GM12878 (cell line): ENCODE results near the gene EDN2. TPM values are rescaled to one million over a fixed set of nuclear protein-coding genes. Genes with fewer than 3 reads are reported as not detected.

ENCODE experiments used
- ATAC-seq: fragments of 200-7000 bp; cut with Tn5 transposase; 3 replicates; pipeline ENCODE4 v1.9.1; 2020; ENCODE audit warnings: mild to moderate bottlenecking, moderate library complexity
- BruUV-seq: library from RNA; stranded (reverse); fragments of 400-500 nt; replicated peaks from 2 replicates; lab custom pipeline; 2021; lab: Mats Ljungman, UMichigan
- CTCF ChIA-PET: fragments of 300-600 bp; sonication (Branson Sonifier 250); formaldehyde crosslinking; extraction: SDS; loops from one replicate; lab custom pipeline; 2021; ENCODE audit warnings: inconsistent platforms; lab: Yijun Ruan, JAX
- POLR2A ChIA-PET: fragments of 350-600 bp; formaldehyde crosslinking; extraction: SDS; loops from one replicate; lab custom pipeline; 2021; ENCODE audit warnings: inconsistent platforms; lab: Charles Lee
- RAD21 ChIA-PET: fragments of 300-600 bp; sonication (Branson Sonifier 250); formaldehyde crosslinking; loops from one replicate; lab custom pipeline; 2023; ENCODE audit warnings: antibody characterized with exemption; ENCODE audit not compliant: unreplicated experiment; lab: Charles Lee
- SMC1A ChIA-PET: fragments of 300-600 bp; sonication (Branson Sonifier 250); formaldehyde crosslinking; loops from one replicate; lab custom pipeline; 2023; ENCODE audit not compliant: unreplicated experiment, uncharacterized antibody; lab: Charles Lee
- DNase-seq: peaks from one replicate; pipeline ENCODE4 v3.0.0-alpha.2; 2011; ENCODE audit warnings: low read depth, low spot score
- FAIRE-seq: peaks from 3 replicates; lab custom pipeline; 2011; peaks lifted over from hg19 to GRCh38; lab: Jason Lieb, UNC
- H2AFZ ChIP-seq: 2 replicates; pipeline ENCODE4 v1.6.0; 2011; ENCODE audit warnings: low read depth, low read length, control low read depth; ENCODE audit not compliant: control insufficient read depth
- H3K27ac ChIP-seq: 2 replicates; pipeline ENCODE4 v1.5.1; 2011; ENCODE audit warnings: control low read depth; ENCODE audit not compliant: control insufficient read depth, insufficient read depth
- H3K27me3 ChIP-seq, 2 experiments: replicated peaks in 1 of 2; 2 replicates each; pipeline versions ENCODE4 v1.6.0 to v1.6.1; 2011; ENCODE audit warnings: low read length in 1 of 2; ENCODE audit not compliant: control insufficient read depth in 2 of 2, insufficient read depth in 2 of 2
- H3K36me3 ChIP-seq, 2 experiments: 2 replicates each; pipeline ENCODE4 v1.5.1; 2011; ENCODE audit warnings: low read length in 1 of 2; ENCODE audit not compliant: control insufficient read depth in 2 of 2, insufficient read depth in 2 of 2
- H3K4me1 ChIP-seq: 2 replicates; pipeline ENCODE4 v1.6.1; 2011; ENCODE audit warnings: mild to moderate bottlenecking, low read length, moderate library complexity, mixed read lengths; ENCODE audit not compliant: control insufficient read depth, insufficient read depth
- H3K4me2 ChIP-seq: 2 replicates; pipeline ENCODE4 v1.6.0; 2011; ENCODE audit warnings: control low read depth; ENCODE audit not compliant: control insufficient read depth, insufficient read depth
- H3K4me3 ChIP-seq: fragments of 200-600 bp; sonication (generic); 2 replicates; pipeline ENCODE4 v1.5.1; 2016
- H3K79me2 ChIP-seq: 2 replicates; pipeline ENCODE4 v1.6.0; 2011; ENCODE audit warnings: low read length; ENCODE audit not compliant: control insufficient read depth, insufficient read depth
- H3K9ac ChIP-seq: 2 replicates; pipeline ENCODE4 v1.8.0; 2011; ENCODE audit warnings: low read length, control low read depth, mixed read lengths; ENCODE audit not compliant: control insufficient read depth, insufficient read depth
- H3K9me3 ChIP-seq: replicated peaks from 3 replicates; pipeline ENCODE4 v1.5.1; 2011; ENCODE audit warnings: mild to moderate bottlenecking, low read length; ENCODE audit not compliant: control insufficient read depth, insufficient read depth
- H4K20me1 ChIP-seq: 2 replicates; pipeline ENCODE4 v1.6.0; 2011; ENCODE audit not compliant: control insufficient read depth, insufficient read depth
- CBX5 ChIP-seq: sonication (generic); IDR thresholded peaks from 2 replicates; pipeline ENCODE4 v1.6.1; 2016; ENCODE audit warnings: low read depth, moderate library complexity, mild to moderate bottlenecking, inconsistent platforms
- NR2F1 ChIP-seq: fragments of 450-650 bp; conservative IDR thresholded peaks from 2 replicates; pipeline ENCODE4 v1.6.1; 2017; ENCODE audit warnings: mild to moderate bottlenecking
- PRDM15 ChIP-seq: fragments of 450-650 bp; formaldehyde crosslinking; IDR thresholded peaks from 2 replicates; pipeline ENCODE4 v1.4.0; 2020; ENCODE audit warnings: mild to moderate bottlenecking, moderate library complexity
- SP1 ChIP-seq: IDR thresholded peaks from one replicate; pipeline ENCODE4 v1.6.1; 2011; ENCODE audit warnings: low read depth, low read length
- STAT1 ChIP-seq: fragments of 450-650 bp; conservative IDR thresholded peaks from 2 replicates; pipeline ENCODE4 v1.6.1; 2014; ENCODE audit warnings: antibody characterized with exemption, mild to moderate bottlenecking
- ZBED1 ChIP-seq: IDR thresholded peaks from 2 replicates; pipeline ENCODE4 v1.6.1; 2016; ENCODE audit warnings: borderline replicate concordance
- ZBTB4 ChIP-seq: fragments of 450-650 bp; formaldehyde crosslinking; IDR thresholded peaks from 2 replicates; pipeline ENCODE4 v1.4.0; 2022; ENCODE audit warnings: mild to moderate bottlenecking, moderate library complexity
- ZSCAN29 ChIP-seq: fragments of 450-650 bp; IDR thresholded peaks from 2 replicates; pipeline ENCODE4 v1.6.1; 2017; ENCODE audit warnings: mild to moderate bottlenecking, moderate library complexity
- WGBS: methylation state at CpG from one replicate; pipeline ENCODE4 v1.1.6; 2016; ENCODE audit warnings: low lambda C conversion rate; ENCODE audit not compliant: insufficient replicate concordance, insufficient coverage; ENCODE audit errors: missing lambda C conversion rate; 5-methylcytosine and 5-hydroxymethylcytosine counted together
- in situ Hi-C: fragments of 300-500 bp; cut with MboI; formaldehyde crosslinking; loops from 9 replicates; pipeline ENCODE4 v1.14.3; 2018; ENCODE audit warnings: mixed read lengths
- intact Hi-C: fragments of 100-400 bp; cut with micrococcal nuclease; formaldehyde crosslinking; loops from one replicate; pipeline ENCODE4 v1.14.2; 2022; ENCODE audit not compliant: unreplicated experiment
- polyA plus RNA-seq, 11 experiments: library from polyadenylated mRNA; depleted of rRNA in 4 of 11; unstranded in 6 of 11; stranded (reverse) in 5 of 11; fragments of >200 nt; fragmentation: Nextera tagmentation in 4 of 11; fragmentation: Illumina TruSeq in 1 of 11; extraction: Ambion mirVana in 4 of 11; extraction: Trizol in 1 of 11; gene quantifications; 1 replicate in 1 of 11; 2 replicates in 10 of 11; pipeline versions ENCODE4 v1.2.1 to v1.2.3, GENCODE V29; 2011 to 2016; ENCODE audit warnings: inconsistent platforms in 2 of 11, missing spikeins in 2 of 11, low read depth in 1 of 11
- total RNA-seq, 4 experiments: library from RNA; depleted of rRNA in 3 of 4; stranded (reverse); fragments of >200 nt in 3 of 4; fragmentation: Illumina TruSeq in 1 of 4; extraction: Trizol in 1 of 4; gene quantifications; 2 replicates each; pipeline versions ENCODE4 v1.2.1 to v1.2.3, GENCODE V29; 2013 to 2021

Gene EDN2
- total and polyA plus RNA-seq, 10 of the 15 experiments (the other 5 are each of a cell fraction or from before 2014, with no cell fraction given), result 0.11 to 1.5 (median 0.43) TPM; not detected in 1

- Histone ChIP-seq H2AFZ (no peak overlapping the region), H3K27me3 (no peaks in the 10 kb centered on the region), H3K36me3 (no peaks in the 10 kb centered on the region), H3K27ac (no peak overlapping the region), H3K4me1 (peaks cover 14% of the 10 kb centered on the region), H3K9ac (no peak overlapping the region), H3K79me2 (no peaks in the 10 kb centered on the region), H3K4me2 (no peak overlapping the region), H3K4me3 (no peak overlapping the region), H4K20me1 (no peaks in the 10 kb centered on the region), H3K9me3 (no peaks in the 10 kb centered on the region)
- no peak for TF ChIP-seq CBX5
- WGBS, result 66% methylated on average over 19 of the region's 19 CpGs
- SMC1A ChIA-PET, result interaction anchor here (0.6 kb wide), 1 partner anchor 396 kb away, joined by 4 read pairs; no protein-coding TSS in a partner anchor
- RAD21 ChIA-PET, result interaction anchor here (0.6 kb wide), 2 partner anchors 47 to 1308 kb away, joined by 3 read pairs; no protein-coding TSS in a partner anchor
- CTCF ChIA-PET, result interaction anchor here (0.7 to 2.2 kb wide), 3 partner anchors 13 to 37 kb away, joined by 3 to 9 read pairs (median 3); no protein-coding TSS in a partner anchor
- no peak for FAIRE-seq
- POLR2A ChIA-PET, result interaction anchor here (1.0 kb wide), 1 partner anchor 8 kb away, joined by 3 read pairs; no protein-coding TSS in a partner anchor
- intact Hi-C loops, result no loop called here
- DNase-seq, result no peak
- BruUV-seq, result no TSS peak
- no peak for ATAC-seq
- in situ Hi-C loops, result no loop called here
These were observed 5.3 kb downstream of the EDN2 start for GRCh38 chr1:41479000-41479807.

- Histone ChIP-seq H3K4me1 (peaks cover 14% of the 10 kb centered on the region), H3K4me3 (no peak overlapping the region), H3K36me3 (no peaks in the 10 kb centered on the region), H2AFZ (no peak overlapping the region), H3K27me3 (no peaks in the 10 kb centered on the region; a peak in 1 of 4 replicates), H3K9me3 (no peaks in the 10 kb centered on the region), H4K20me1 (no peaks in the 10 kb centered on the region), H3K79me2 (no peaks in the 10 kb centered on the region), H3K4me2 (no peak overlapping the region), H3K9ac (no peak overlapping the region), H3K27ac (no peak overlapping the region)
- no TSS peak for BruUV-seq
- ATAC-seq, result peak; percentile 35
- intact Hi-C loops, result no loop called here
- 48% methylated on average over 12 of the region's 12 CpGs for WGBS
- POLR2A ChIA-PET, result no interaction called here
- FAIRE-seq, result no peak
- no peak for DNase-seq
- SMC1A ChIA-PET, result no interaction called here
- CTCF ChIA-PET, result interaction anchor here (0.7 to 2.2 kb wide), 3 partner anchors 9 to 427 kb away, joined by 3 to 9 read pairs (median 3); no protein-coding TSS in a partner anchor
- RAD21 ChIA-PET, result no interaction called here
- in situ Hi-C loops, result no loop called here
- TF ChIP-seq STAT1 (no peak), SP1 (no peak), ZBED1 (no peak), NR2F1 (no peak), ZSCAN29 (no peak), PRDM15 (CRISPR knock-in tag) (no peak), ZBTB4 (no peak)
These were observed 6.2 kb downstream of the EDN2 start for GRCh38 chr1:41478118-41478748.
